GM18870 (cell line): ENCODE data around the gene KLF1.
"Not testable (repeated sequence)": the region's sequence is repeated elsewhere in the genome, so short reads cannot be mapped to it uniquely, and the experiment has no call there.

Source experiments
- ATAC-seq: cut with Tn5 transposase; IDR thresholded peaks from one replicate; pipeline ENCODE4 v1.9.1; 2021; ENCODE audit warnings: moderate library complexity; ENCODE audit not compliant: unreplicated experiment

KLF1 gene

GRCh38 chr19:12868540-12869112 is 18.4 kb downstream of the KLF1 start:
- ATAC-seq, result no peak

- ATAC-seq, result no peak
These were observed 19.6 kb downstream of the KLF1 start for GRCh38 chr19:12867120-12868099.

DNA sequence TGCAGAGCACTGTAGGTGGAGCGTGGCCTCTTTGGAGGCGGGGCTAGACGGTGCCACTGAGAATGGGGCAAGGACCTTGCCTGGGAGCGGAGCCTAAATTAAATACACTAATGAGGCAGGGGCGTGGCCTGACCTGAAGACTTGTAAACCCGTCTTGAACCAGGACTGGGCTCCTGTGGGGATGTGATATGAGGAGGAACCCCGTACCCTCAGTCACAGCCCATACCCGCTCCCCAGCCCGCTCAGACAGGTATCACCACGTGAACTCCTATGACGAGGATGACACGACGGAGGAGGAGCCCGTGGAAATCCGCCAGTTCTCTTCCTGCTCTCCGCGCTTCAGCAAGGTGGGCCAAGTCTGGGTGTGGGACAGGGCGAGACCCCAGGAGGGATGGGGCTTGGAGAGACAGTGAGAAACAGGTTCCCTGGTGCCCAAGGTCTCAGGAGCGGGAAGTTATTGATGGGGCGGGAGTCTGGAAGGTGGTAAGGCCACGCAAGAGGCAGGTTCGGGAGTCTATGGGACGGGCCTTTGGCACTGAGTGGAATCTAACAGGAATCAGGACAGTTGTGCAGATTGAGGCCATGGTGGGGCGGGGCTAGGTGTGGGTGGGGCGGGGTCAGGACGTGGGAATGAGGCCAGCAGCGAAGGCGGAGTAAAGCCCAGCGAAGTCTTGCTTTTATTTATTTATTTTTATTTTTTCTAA is 20.4 kb downstream of the KLF1 start:
- ATAC-seq, result no peak

GRCh38 chr19:12865746-12866415 is 21.1 kb downstream of the KLF1 start:
- no peak for ATAC-seq

- ATAC-seq, result no peak
These were observed 22.0 kb downstream of the KLF1 start for GRCh38 chr19:12864721-12865715.

DNA sequence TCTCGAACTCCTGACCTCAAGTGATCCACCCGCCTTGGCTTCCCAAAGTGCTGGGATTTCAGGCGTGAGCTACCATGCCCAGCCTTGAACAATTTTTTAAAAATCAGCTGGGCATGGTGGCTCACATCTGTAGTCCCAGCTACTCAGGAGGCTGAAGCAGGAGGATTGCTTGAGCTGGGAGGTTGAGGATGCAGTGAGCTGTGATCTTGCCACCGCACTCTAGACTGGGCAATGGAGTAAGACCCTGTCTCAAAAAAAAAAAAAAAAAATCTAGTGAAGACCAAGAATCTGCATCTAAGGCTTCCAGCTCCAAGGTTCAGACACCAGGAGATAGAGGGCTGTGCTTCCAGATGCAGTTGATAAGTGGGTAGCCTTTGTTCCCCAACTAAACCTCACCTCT is 22.9 kb downstream of the KLF1 start:
- no peak for ATAC-seq

DNA sequence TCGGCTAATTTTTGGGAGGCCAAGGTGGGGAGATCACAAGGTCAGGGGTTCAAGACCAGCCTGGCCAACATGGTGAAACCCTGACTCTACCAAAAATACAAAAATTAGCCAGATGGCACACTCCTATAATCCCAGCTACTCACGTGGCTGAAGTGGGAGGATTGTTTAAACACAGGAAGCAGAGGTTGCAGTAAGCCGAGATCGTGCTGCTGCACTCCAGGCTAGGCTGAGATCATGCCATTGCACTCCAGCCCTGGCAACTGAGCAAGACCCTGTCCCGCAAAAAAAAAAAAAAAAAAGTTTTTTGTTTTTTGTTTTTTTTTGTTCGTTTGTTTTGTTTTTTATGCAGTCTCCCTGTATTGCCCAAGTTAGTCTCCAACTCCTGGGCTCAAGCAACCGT is 27.5 kb downstream of the KLF1 start:
- ATAC-seq, result no peak

GRCh38 chr19:12858041-12858928 is 28.7 kb downstream of the KLF1 start:
- no peak for ATAC-seq

- ATAC-seq, result no peak
These were observed 30.3 kb downstream of the KLF1 start for GRCh38 chr19:12856653-12857052.

- no peak for ATAC-seq
These were observed 39.6 kb downstream of the KLF1 start for GRCh38 chr19:12847159-12848139.

- ATAC-seq, result not testable (repeated sequence)
These were observed 40.4 kb downstream of the KLF1 start for GRCh38 chr19:12846613-12847012.

DNA sequence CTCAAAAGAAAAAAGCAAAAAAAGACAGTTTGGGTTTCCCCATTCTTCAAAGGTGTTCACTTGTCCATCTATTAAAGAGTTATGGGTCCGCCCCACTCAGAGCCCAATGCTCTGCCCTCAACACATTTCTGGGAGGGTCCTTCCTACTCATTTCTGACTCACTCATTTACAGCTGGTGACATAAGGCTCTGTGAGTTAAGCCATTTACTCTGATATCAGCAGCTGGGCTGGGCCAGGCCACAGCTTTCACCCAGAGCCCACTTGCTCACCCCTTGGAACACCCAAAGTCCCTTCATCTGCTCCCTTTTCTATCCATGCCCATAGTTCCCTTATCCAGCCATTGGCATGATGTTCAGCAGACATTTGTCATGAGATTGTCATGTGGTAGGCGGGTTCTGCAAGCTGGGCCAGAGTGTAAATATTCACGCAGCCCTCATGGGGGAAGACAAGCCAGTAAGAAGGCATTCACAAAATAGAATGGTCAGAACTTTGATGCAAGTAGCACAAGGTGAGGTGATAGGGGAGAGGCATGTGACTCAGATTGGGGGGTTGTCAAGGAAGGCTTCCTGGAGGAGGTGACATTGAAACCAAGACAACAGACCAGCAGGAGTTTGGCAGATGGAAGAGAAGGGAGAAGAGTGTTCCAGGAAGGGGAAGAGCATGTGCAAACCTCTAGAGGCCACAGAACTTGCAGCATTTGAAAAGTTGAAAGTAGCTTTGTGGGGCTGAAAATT is 42.8 kb downstream of the KLF1 start:
- ATAC-seq, result no peak

- ATAC-seq, result no peak
These were observed 43.7 kb downstream of the KLF1 start for GRCh38 chr19:12843328-12843727.

GRCh38 chr19:12842511-12842910 is 44.5 kb downstream of the KLF1 start:
- no peak for ATAC-seq

DNA sequence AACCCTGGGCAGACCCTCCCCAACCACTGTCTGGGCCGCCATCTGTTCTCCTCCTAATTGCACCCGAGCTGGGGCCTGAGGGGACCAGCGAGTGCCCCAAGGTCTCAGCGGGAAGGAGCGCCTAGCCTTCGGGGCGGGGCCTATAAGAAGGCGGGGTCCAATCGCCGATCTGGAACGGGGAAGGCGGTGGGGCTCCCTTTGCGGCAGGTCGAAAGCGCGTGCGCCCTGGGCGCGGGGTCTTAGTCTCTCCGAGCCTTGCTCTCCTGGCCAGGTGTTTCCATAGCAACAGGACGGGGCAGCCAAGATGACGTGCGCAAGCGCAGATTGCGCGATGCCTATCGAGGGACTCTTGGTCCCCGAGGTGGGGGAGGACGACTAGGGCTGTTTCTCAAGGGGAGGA is 45.9 kb downstream of the KLF1 start:
- no peak for ATAC-seq

- ATAC-seq, result no peak
These were observed 46.6 kb downstream of the KLF1 start for GRCh38 chr19:12840091-12841079.
